ENCODE measurements around the gene AP2B1.

Gene AP2B1

DNA sequence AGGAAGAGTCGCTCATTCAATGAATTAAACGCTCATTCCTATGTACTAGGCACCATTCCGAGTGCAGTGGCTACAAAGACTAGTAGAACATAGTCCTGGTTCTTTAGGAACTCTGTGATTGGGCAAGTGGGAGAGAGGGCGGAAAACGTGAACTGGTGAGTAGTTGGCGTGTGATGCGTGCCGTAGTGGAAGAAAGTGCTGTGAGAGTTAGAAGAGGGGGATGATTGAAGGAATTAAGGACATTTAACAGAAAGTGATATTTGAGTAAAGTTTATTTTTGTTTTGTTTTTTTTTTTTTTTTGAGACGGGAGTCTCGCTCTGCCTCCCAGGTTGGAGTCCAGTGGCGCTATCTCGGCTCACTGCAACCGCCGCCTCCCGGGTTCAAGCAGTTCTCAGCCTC lies 18.6 kb upstream of the AP2B1 start:
- Histone ChIP-seq H2AFZ (ENCODE audit: low read length) (peak overlapping the region; percentile 88), H3K36me3 (replicated peaks; ENCODE audit: insufficient read depth, low read length) (no peaks in the 10 kb centered on the region), H3K4me3 (ENCODE audit: low read length) (peak overlapping the region; percentile 90), H3K4me2 (ENCODE audit: low read depth, low read length) (peak overlapping the region; percentile 84), H3K9me2 (replicated peaks; ENCODE audit: insufficient read depth, low read length) (no peaks in the 10 kb centered on the region), H4K20me1 (ENCODE audit: insufficient read depth, low read length) (no peaks in the 10 kb centered on the region), H3F3A (ENCODE audit: insufficient read depth, low read length) (no peaks in the 10 kb centered on the region), H3K27me3 (replicated peaks; ENCODE audit: insufficient read depth, low read length) (no peaks in the 10 kb centered on the region), H3K4me1 (ENCODE audit: low read length) (no peaks in the 10 kb centered on the region; the same call in 1 of the 2 replicates), H3K9ac (ENCODE audit: low read length) (peak overlapping the region; percentile 86), H3K79me2 (ENCODE audit: low read length) (peaks cover 29% of the 10 kb centered on the region), H3K27ac (ENCODE audit: low read length) (no peak overlapping the region), H3K9me3 (replicated peaks; ENCODE audit: insufficient read depth, low read length) (no peaks in the 10 kb centered on the region)
- no peak for DNase-seq
- no peak for TF ChIP-seq EZH2phosphoT487 (IDR thresholded peaks at IDR 0.05; ENCODE audit: low read length)
- TF ChIP-seq, protein P1, sequence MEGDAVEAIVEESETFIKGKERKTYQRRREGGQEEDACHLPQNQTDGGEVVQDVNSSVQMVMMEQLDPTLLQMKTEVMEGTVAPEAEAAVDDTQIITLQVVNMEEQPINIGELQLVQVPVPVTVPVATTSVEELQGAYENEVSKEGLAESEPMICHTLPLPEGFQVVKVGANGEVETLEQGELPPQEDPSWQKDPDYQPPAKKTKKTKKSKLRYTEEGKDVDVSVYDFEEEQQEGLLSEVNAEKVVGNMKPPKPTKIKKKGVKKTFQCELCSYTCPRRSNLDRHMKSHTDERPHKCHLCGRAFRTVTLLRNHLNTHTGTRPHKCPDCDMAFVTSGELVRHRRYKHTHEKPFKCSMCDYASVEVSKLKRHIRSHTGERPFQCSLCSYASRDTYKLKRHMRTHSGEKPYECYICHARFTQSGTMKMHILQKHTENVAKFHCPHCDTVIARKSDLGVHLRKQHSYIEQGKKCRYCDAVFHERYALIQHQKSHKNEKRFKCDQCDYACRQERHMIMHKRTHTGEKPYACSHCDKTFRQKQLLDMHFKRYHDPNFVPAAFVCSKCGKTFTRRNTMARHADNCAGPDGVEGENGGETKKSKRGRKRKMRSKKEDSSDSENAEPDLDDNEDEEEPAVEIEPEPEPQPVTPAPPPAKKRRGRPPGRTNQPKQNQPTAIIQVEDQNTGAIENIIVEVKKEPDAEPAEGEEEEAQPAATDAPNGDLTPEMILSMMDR (IDR thresholded peaks at IDR 0.05; ENCODE audit: low read length): no peak
- TF ChIP-seq EZH2 (optimal IDR thresholded peaks at IDR 0.05; ENCODE audit: low read depth, low read length): no peak

DNA sequence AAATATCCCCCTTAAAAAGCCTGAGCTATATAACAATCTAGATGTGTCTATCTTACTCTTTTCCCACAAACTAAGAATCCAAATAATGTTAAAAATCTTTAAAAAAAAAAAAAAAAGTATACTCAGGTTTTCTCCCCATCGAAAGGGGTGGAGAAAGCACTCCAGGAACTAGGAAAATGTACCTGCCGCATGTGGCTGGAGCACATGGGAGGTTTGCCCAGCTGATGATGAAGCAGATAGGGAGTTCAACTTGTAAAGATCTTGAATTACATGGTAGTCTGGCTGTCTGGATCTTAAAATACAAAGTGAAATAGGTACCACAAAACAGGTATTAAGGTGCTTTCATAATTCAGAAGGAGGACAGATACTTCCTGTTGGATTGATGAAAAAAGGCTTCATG lies 17.7 kb upstream of the AP2B1 start:
- DNase-seq: no peak
- Histone ChIP-seq H3K4me3 (ENCODE audit: low read length) (no peak overlapping the region), H3K27me3 (replicated peaks; ENCODE audit: insufficient read depth, low read length) (no peaks in the 10 kb centered on the region), H3K4me1 (ENCODE audit: low read length) (no peaks in the 10 kb centered on the region; the same call in 1 of the 2 replicates), H2AFZ (ENCODE audit: low read length) (no peak overlapping the region), H3K9me2 (replicated peaks; ENCODE audit: insufficient read depth, low read length) (no peaks in the 10 kb centered on the region), H3F3A (ENCODE audit: insufficient read depth, low read length) (no peaks in the 10 kb centered on the region), H3K9ac (ENCODE audit: low read length) (no peak overlapping the region), H3K79me2 (ENCODE audit: low read length) (peaks cover 29% of the 10 kb centered on the region), H3K36me3 (replicated peaks; ENCODE audit: insufficient read depth, low read length) (no peaks in the 10 kb centered on the region), H3K27ac (ENCODE audit: low read length) (no peak overlapping the region), H3K4me2 (ENCODE audit: low read depth, low read length) (no peak overlapping the region), H3K9me3 (replicated peaks; ENCODE audit: insufficient read depth, low read length) (no peaks in the 10 kb centered on the region), H4K20me1 (ENCODE audit: insufficient read depth, low read length) (no peaks in the 10 kb centered on the region)
- TF ChIP-seq EZH2 (optimal IDR thresholded peaks at IDR 0.05; ENCODE audit: low read depth, low read length) (no peak), EZH2phosphoT487 (IDR thresholded peaks at IDR 0.05; ENCODE audit: low read length) (no peak)
- TF ChIP-seq, protein P1 (IDR thresholded peaks at IDR 0.05; ENCODE audit: low read length): no peak

DNA sequence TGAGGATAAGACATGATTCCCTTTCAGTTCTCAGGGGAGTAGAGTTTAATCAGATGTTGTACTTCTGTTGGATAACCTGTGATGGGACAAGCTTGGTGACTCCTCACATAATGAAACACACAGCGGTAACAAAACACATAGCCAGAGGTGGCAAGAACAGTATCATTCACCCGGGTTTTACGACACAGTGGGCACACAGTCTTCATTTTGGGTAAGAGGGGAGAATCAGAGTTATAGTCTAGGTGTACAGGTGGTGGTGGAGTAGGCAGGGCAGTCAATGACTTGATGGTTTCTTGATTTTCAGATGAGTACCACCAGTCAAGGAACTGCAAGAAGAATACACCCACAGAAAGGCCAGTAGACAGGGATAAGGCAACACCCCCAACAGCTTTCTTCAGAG lies 11.4 kb upstream of the AP2B1 start:
- Histone ChIP-seq H3K27me3 (replicated peaks; ENCODE audit: insufficient read depth, low read length) (no peaks in the 10 kb centered on the region), H3K9ac (ENCODE audit: low read length) (no peak overlapping the region), H3K4me2 (ENCODE audit: low read depth, low read length) (no peak overlapping the region), H3K79me2 (ENCODE audit: low read length) (peaks cover 5% of the 10 kb centered on the region; the same call in 1 of the 2 replicates), H3F3A (ENCODE audit: insufficient read depth, low read length) (peaks cover 18% of the 10 kb centered on the region; the same call in 1 of the 2 replicates), H3K4me1 (ENCODE audit: low read length) (peaks cover 13% of the 10 kb centered on the region), H3K27ac (ENCODE audit: low read length) (no peak overlapping the region), H4K20me1 (ENCODE audit: insufficient read depth, low read length) (no peaks in the 10 kb centered on the region), H2AFZ (ENCODE audit: low read length) (no peak overlapping the region), H3K9me2 (replicated peaks; ENCODE audit: insufficient read depth, low read length) (no peaks in the 10 kb centered on the region), H3K4me3 (ENCODE audit: low read length) (no peak overlapping the region), H3K36me3 (replicated peaks; ENCODE audit: insufficient read depth, low read length) (no peaks in the 10 kb centered on the region), H3K9me3 (replicated peaks; ENCODE audit: insufficient read depth, low read length) (no peaks in the 10 kb centered on the region)
- no peak for DNase-seq
- TF ChIP-seq EZH2phosphoT487 (IDR thresholded peaks at IDR 0.05; ENCODE audit: low read length) (no peak), EZH2 (optimal IDR thresholded peaks at IDR 0.05; ENCODE audit: low read depth, low read length) (no peak)
- TF ChIP-seq, protein P1 (IDR thresholded peaks at IDR 0.05; ENCODE audit: low read length): no peak
